ENCODE measurements around the gene KIF25.

Gene KIF25, protein sequence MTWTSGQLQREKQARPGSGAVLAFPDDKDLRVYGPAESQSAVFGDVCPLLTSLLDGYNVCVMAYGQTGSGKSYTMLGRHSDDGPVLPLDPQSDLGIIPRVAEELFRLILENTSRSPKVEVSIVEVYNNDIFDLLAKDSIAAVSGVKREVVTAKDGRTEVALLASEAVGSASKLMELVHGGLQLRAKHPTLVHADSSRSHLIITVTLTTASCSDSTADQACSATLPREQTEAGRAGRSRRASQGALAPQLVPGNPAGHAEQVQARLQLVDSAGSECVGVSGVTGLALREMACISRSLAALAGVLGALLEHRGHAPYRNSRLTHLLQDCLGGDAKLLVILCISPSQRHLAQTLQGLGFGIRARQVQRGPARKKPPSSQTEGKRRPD

GRCh38 chr6:167997642-167998041, at the start of gene KIF25:
TSS of gene KIF25 (plus strand) at chr6:167997671. CDS start at chr6:168029586, 31,915 bp downstream.
- DNase-seq (ENCODE audit: low read depth in 3 of 3), result no peak

GRCh38 chr6:167947716-167948115, 49.8 kb upstream of the KIF25 start:
- no peak for DNase-seq (ENCODE audit: low read depth in 3 of 3)

GRCh38 chr6:167948716-167949115, 48.8 kb upstream of the KIF25 start:
- DNase-seq (ENCODE audit: low read depth in 3 of 3), result no peak

- no peak for DNase-seq (ENCODE audit: low read depth in 3 of 3)
These were observed 48.3 kb upstream of the KIF25 start for GRCh38 chr6:167949121-167949684.

DNA sequence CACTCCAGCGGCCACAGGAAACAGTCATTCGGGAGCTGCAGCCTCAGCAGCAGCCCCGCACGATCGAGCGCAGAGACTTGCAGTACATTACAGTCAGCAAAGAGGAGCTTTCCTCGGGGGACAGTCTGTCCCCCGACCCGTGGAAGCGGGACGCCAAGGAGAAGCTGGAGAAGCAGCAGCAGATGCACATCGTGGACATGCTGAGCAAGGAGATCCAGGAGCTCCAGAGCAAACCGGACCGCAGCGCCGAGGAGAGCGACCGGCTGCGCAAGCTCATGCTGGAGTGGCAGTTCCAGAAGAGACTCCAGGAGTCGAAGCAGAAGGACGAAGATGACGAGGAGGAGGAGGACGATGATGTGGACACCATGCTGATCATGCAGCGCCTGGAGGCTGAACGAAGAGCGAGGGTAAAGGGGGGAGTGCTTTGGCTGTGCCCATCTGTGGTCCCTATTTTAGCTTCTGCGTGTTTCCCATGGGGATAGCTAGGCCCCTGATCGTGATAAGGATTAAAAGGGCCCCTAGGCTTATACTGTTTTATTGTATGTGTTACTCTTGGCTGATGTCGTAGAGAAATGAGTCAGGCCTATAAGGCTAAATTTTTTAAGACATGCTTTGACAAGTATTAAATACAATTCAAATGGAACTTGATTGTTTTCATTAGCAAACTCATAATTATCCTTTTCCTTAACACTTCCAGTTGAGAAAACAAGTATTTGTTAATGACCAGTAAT, 45.5 kb upstream of the KIF25 start:
- no peak for DNase-seq (ENCODE audit: low read depth in 3 of 3)

DNA sequence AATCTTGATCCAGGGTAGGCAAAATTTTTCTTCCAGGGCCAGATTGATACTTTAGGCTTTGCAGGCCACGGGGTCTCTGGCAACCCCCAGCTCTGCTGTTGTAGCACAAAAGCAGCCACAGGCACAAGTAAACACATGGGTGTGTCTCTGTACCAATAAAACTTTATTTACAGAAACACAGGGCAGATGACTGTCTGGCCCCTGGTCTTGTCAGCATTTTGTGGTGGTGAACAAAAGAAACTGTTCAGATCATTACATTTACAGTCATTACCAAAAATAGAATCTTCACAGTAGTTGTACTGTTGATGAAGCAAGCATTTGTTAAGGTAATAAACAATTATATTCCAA, 45.0 kb upstream of the KIF25 start:
- no peak for DNase-seq (ENCODE audit: low read depth in 3 of 3)

GRCh38 chr6:167953551-167953950, 43.9 kb upstream of the KIF25 start:
- DNase-seq (ENCODE audit: low read depth in 3 of 3), result no peak

DNA sequence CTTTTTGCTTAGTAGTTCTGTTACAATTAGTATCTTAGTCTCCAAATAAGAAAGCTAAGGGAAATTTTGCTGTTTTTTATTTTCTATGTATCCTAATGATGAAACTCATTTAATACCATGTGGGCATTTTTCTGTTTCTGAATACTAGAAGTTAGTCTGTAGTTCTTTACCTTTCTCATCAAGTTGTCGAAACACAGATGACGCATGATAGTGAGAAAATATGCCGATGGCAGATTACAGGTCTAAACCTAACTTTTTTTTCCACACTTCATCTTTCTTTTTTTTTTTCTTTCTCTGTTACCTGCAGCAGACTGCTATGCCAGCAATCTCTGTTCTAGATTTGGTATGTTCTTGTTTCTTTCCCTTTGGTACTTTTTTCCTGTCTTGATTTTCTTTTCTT, 43.3 kb upstream of the KIF25 start:
- no peak for DNase-seq (ENCODE audit: low read depth in 3 of 3)

GRCh38 chr6:167956491-167956890, 41.0 kb upstream of the KIF25 start:
- no peak for DNase-seq (ENCODE audit: low read depth in 3 of 3)

- no peak for DNase-seq (ENCODE audit: low read depth in 3 of 3)
These were observed 40.4 kb upstream of the KIF25 start for GRCh38 chr6:167956983-167957492.

GRCh38 chr6:167957626-167958025, 39.8 kb upstream of the KIF25 start:
- DNase-seq (ENCODE audit: low read depth in 3 of 3), result no peak

- no peak for DNase-seq (ENCODE audit: low read depth in 3 of 3)
These were observed 36.9 kb upstream of the KIF25 start for GRCh38 chr6:167960579-167960978.

GRCh38 chr6:167962711-167963110, 34.8 kb upstream of the KIF25 start:
- no peak for DNase-seq (ENCODE audit: low read depth in 3 of 3)

DNA sequence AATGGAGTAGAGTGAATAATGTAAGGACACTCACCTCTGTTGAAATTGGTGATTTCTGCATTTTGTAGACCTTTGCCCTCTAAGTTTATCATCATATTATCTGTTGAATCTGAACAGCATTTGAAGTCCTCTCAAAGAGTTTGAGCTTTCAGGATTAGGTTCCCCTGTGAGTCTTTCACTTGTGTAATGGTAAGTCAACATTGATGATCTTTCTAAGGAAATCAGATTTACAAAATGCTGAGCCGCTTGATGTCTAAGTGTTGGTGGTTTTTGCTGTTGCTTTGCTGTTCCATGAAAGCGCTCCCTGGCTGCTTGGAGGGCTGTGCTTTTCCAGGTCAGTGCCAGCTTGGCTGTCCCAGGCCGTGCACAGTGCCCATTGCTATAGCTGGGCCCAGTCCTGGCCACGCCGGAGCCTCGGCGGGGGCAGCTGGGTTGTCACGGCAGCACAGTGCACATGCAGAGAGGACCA, 33.8 kb upstream of the KIF25 start:
- DNase-seq (ENCODE audit: low read depth in 3 of 3), result no peak

- no peak for DNase-seq (ENCODE audit: low read depth in 3 of 3)
These were observed 31.6 kb upstream of the KIF25 start for GRCh38 chr6:167965592-167966539.

- DNase-seq (ENCODE audit: low read depth in 3 of 3), result no peak
These were observed 30.9 kb upstream of the KIF25 start for GRCh38 chr6:167966540-167966905.

DNA sequence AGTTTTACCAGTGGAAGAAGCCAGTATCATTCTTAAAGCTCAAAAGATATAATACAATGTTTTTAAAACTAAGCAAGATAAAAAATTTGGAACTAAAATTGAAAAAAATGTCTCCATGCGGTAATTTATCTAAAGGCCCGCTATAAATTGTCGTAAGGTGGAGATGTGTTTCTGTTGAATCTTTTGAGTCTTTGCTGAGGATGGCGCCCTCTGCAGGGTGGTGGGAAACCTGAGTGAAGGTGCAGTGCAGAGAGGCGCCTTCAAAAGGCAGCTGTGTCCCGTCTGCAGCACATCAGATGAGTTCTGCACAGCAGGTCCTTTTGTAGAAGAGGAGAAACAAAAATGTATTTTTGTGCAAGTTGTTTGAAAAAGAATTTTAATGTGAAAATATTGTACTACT, 29.4 kb upstream of the KIF25 start:
- peak in 1 of 3 experiments; percentile 19 for DNase-seq (ENCODE audit: low read depth in 3 of 3)

- no peak for DNase-seq (ENCODE audit: low read depth in 3 of 3)
These were observed 27.2 kb upstream of the KIF25 start for GRCh38 chr6:167970230-167970629.

GRCh38 chr6:167972193-167972592, 25.3 kb upstream of the KIF25 start:
- no peak for DNase-seq (ENCODE audit: low read depth in 3 of 3)

DNA sequence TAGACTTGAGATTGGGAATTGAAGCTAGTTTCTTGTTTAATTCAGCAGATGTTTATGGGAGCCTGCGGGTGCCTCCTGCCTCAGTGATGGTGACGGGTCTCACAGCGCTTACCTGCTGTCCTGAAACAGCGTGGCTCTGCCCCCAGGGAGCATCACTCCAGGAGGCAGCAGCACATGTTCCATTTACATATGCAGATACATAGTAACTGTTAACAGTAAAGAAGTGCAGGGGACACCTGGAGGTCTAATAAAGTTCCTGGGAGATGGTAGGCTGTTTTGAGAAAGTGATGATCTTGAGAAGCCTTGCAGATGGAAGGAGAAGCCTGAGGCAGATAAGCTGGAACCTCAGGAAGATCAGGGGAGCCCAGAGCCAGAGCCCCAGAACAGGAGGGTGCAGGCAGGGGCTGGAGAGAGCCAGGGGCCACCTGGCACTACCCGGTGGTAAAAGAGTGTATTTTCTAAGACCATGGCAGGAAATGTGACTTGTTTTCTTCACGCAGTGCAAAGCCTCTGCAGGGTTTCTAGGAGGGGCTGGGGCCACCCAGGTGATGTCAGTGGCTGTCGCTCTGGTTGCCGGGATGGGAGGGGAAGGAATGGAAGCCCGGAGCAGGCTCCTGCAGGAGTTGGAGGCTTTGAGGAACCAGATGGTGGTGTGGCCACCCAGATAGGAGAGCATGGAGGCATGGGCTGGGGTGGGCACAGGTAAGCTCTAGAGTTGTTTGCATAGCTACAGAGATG, 24.2 kb upstream of the KIF25 start:
- no peak for DNase-seq (ENCODE audit: low read depth in 3 of 3)
